Activated B cell treated with CpG ODN at 0.5 μM for 24 hours (primary cell): ENCODE data around the gene TMEM256. TPM values are rescaled to one million over a fixed set of nuclear protein-coding genes. Genes with fewer than 3 reads are reported as not detected.

Experiments
- ATAC-seq: fragments of 200-7000 bp; cut with Tn5 transposase; one replicate; pipeline ENCODE4 v1.10.0; 2021; ENCODE audit warnings: low read depth, mild to moderate bottlenecking, moderate library complexity
- CTCF ChIA-PET: fragments of 350-600 bp; sonication (Branson Sonifier 250); formaldehyde crosslinking; loops from one replicate; lab custom pipeline; 2021; ENCODE audit warnings: antibody characterized with exemption; lab: Charles Lee
- POLR2A ChIA-PET: fragments of 350-600 bp; sonication (Branson Sonifier 250); formaldehyde crosslinking; loops from one replicate; lab custom pipeline; 2021; ENCODE audit warnings: antibody characterized with exemption; lab: Charles Lee
- DNase-seq: peaks from one replicate; pipeline ENCODE4 v3.0.0; 2022
- H3K27ac Mint-ChIP-seq: one replicate; pipeline ENCODE4 v1.8.0; 2020; ENCODE audit warnings: mixed read lengths
- H3K27me3 Mint-ChIP-seq: one replicate; pipeline ENCODE4 v1.8.0; 2021; ENCODE audit warnings: mixed read lengths
- H3K36me3 Mint-ChIP-seq: one replicate; pipeline ENCODE4 v1.8.0; 2021; ENCODE audit warnings: low read depth, mixed read lengths
- H3K4me1 Mint-ChIP-seq: one replicate; pipeline ENCODE4 v1.8.0; 2021; ENCODE audit warnings: mixed read lengths
- H3K4me3 Mint-ChIP-seq: one replicate; pipeline ENCODE4 v1.8.0; 2020; ENCODE audit warnings: mild to moderate bottlenecking, mixed read lengths
- H3K9me3 Mint-ChIP-seq: one replicate; pipeline ENCODE4 v1.8.0; 2020; ENCODE audit warnings: mixed read lengths
- intact Hi-C: fragments of 100-400 bp; cut with micrococcal nuclease; formaldehyde crosslinking; loops from one replicate; pipeline ENCODE4 v1.15.1; 2024
- total RNA-seq: library from RNA; stranded (reverse); gene quantifications from 2 replicates; pipeline ENCODE4 v1.2.3, GENCODE V29; 2022
- TF ChIP-seq, protein P1 (sequence below): fragments of 200-600 bp; IDR thresholded peaks from one replicate; pipeline ENCODE4 v1.8.0; 2022; ENCODE audit warnings: antibody characterized with exemption, mild to moderate bottlenecking

The TMEM256 gene
- total RNA-seq, 1 donor from 2014 or later: 98.2 TPM

DNA sequence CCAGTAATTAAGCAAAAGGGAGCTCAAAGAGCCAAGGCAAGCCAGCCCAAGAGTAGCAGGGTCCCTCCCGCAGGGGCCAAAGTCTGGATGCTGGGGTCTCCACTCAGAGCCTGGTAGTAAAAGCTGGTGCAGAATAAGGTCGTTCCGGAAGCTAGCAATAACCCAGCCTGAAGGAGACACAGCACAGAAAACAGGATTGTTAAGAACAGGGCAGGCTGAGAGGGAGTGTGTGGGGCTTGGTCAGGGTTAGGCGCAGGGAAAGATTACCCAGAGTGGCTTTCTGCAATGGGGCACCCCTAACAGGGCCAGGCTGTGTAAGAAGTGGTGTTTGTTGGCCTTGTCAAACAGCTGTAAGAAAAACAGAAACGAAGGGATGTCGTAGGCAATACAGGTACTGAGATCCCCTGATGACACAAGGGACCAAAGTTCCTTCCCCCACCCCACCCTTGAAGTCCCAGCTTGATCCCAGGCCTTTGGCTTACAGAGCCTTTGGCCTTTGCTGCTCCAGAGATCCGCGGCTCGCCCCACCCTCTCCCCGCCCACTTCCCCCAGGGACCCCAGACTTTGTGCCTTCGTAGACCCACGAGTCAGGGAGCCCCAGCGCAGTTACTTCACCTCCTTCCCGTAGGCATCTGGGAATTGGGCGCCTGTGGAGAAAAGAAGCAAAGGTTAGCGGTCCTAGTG, 712 bp downstream of the TMEM256 start:
- Mint-ChIP-seq H3K27ac (peak overlapping the region; percentile 94), H3K4me3 (peak overlapping the region; percentile 97), H3K36me3 (peaks cover 10% of the 10 kb centered on the region), H3K4me1 (peaks cover 19% of the 10 kb centered on the region), H3K27me3 (peaks cover 9% of the 10 kb centered on the region), H3K9me3 (no peaks in the 10 kb centered on the region)
- CTCF ChIA-PET: interaction anchor here (1.2 to 1.6 kb wide), 2 partner anchors 32 to 34 kb away, joined by 3 to 9 read pairs; partner anchors contain the start of gene TMEM102
- TF ChIP-seq, protein P1, sequence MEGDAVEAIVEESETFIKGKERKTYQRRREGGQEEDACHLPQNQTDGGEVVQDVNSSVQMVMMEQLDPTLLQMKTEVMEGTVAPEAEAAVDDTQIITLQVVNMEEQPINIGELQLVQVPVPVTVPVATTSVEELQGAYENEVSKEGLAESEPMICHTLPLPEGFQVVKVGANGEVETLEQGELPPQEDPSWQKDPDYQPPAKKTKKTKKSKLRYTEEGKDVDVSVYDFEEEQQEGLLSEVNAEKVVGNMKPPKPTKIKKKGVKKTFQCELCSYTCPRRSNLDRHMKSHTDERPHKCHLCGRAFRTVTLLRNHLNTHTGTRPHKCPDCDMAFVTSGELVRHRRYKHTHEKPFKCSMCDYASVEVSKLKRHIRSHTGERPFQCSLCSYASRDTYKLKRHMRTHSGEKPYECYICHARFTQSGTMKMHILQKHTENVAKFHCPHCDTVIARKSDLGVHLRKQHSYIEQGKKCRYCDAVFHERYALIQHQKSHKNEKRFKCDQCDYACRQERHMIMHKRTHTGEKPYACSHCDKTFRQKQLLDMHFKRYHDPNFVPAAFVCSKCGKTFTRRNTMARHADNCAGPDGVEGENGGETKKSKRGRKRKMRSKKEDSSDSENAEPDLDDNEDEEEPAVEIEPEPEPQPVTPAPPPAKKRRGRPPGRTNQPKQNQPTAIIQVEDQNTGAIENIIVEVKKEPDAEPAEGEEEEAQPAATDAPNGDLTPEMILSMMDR: no peak
- no peak for DNase-seq
- intact Hi-C loops: no loop called here
- POLR2A ChIA-PET: interaction anchor here (0.5 to 2.9 kb wide), 22 partner anchors 10 to 1036 kb away, joined by 3 to 40 read pairs (median 6); partner anchors contain the start of genes FXR2, PLSCR3, POLR2A and SLC35G6
- no peak for ATAC-seq

- Mint-ChIP-seq H3K27me3 (no peaks in the 10 kb centered on the region), H3K27ac (no peak overlapping the region), H3K36me3 (peaks cover 7% of the 10 kb centered on the region), H3K9me3 (no peaks in the 10 kb centered on the region), H3K4me1 (peaks cover 18% of the 10 kb centered on the region), H3K4me3 (no peak overlapping the region)
- ChIA-PET CTCF (no interaction called here), POLR2A (interaction anchor here (1.1 to 1.5 kb wide), 2 partner anchors 15 to 85 kb away, joined by 3 to 4 read pairs; partner anchors contain the start of gene POLR2A)
- DNase-seq (no peak), ATAC-seq (no peak)
- TF ChIP-seq, protein P1: no peak
- intact Hi-C loops: no loop called here
Observed at GRCh38 chr17:7398612-7399011, 5.3 kb downstream of the TMEM256 start.

- POLR2A ChIA-PET: interaction anchor here (1.2 to 2.1 kb wide), 2 partner anchors 8 to 10 kb away, joined by 3 to 5 read pairs; partner anchors contain the start of gene TMEM256
- ATAC-seq (no peak), DNase-seq (no peak)
- TF ChIP-seq, protein P1: no peak
- Mint-ChIP-seq H3K27ac (no peak overlapping the region), H3K36me3 (peaks cover 15% of the 10 kb centered on the region), H3K27me3 (no peaks in the 10 kb centered on the region), H3K4me3 (peak overlapping the region; percentile 24), H3K4me1 (peaks cover 15% of the 10 kb centered on the region), H3K9me3 (no peaks in the 10 kb centered on the region)
- intact Hi-C loops: no loop called here
- CTCF ChIA-PET: no interaction called here
Observed at GRCh38 chr17:7396147-7396546, 7.8 kb downstream of the TMEM256 start.

DNA sequence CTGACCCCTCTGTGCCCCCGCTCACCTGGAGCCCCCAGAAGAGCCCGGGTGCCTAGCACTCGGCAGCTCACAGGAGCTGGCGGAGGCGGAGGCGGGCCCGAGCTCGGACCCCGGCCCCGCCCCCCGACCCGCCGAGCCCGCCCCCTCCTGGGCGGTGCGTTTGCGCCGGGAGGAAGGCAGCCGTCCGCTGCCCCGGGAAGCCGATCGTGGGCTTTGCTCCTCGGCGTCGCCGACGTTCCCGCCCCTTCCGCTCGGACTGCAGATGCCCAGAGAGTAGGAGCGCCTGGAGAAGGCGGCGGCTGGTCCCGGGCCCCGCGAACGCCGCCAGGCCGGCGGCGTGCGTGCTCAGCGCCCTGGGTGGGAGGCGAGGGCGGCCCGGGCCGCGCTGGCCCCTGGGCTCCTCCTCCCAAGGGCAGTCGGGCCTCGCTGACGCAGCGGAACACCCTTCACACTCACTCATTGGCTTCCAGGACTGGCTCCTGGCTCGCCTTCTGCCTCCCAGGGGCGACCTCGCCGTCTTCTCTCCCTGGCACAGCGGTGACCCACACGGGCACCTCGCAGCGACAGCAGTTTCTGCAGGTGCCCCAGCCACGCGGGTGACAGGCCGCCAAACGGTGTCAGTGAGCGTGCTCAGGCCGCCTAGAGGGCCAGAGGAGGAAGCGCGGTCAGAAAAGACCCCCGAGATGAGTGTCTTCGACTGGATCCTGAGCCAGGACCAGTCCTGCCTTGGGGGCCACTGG, 9.3 kb downstream of the TMEM256 start, which contains the start of gene PLSCR3:
TSS of gene PLSCR3 (minus strand) at position 74 of the 740 bp plus-strand sequence. CDS start 415 bp downstream, outside the sequence.
- TF ChIP-seq, protein P1: no peak
- peak; percentile 88 for ATAC-seq
- H3K36me3 Mint-ChIP-seq: peaks cover 22% of the 10 kb centered on the region

More for the DNA sequence above, 9.3 kb downstream of the TMEM256 start, which contains the start of gene PLSCR3:
- peak; percentile 94 for DNase-seq
- intact Hi-C loops: loop anchor here (1.0 to 2.0 kb wide), 5 partner anchors 10 to 90 kb away; partner anchors contain the start of genes POLR2A, TMEM102 and TMEM256
- POLR2A ChIA-PET: interaction anchor here (0.6 to 2.4 kb wide), 14 partner anchors 9 to 1408 kb away, joined by 3 to 40 read pairs (median 5); partner anchors contain the start of genes GPS2, POLR2A, SENP3 and TMEM102
- Mint-ChIP-seq H3K27me3 (no peaks in the 10 kb centered on the region), H3K4me1 (peaks cover 15% of the 10 kb centered on the region), H3K27ac (peak within 1 kb of the TSS; percentile 85), H3K4me3 (peak within 1 kb of the TSS; percentile 91), H3K9me3 (no peaks in the 10 kb centered on the region)
- CTCF ChIA-PET: interaction anchor here (0.8 to 1.0 kb wide), 2 partner anchors 10 to 166 kb away, joined by 3 to 4 read pairs; partner anchors contain the start of gene TMEM256
